Psoas muscle (tissue), 8 donors: Measurements from ENCODE around the gene KIRREL3. TPM values are rescaled to one million over a fixed set of nuclear protein-coding genes. Genes with fewer than 3 reads are reported as not detected.

Experiments
- ATAC-seq, 4 donors: fragments of 200-7000 bp; cut with Tn5 transposase; one replicate each; pipeline ENCODE4 v1.9.1; 2020; ENCODE audit warnings: moderate library complexity in 3 of 4, mild to moderate bottlenecking in 2 of 4
- DNase-seq, 2 donors: peaks; one replicate each; pipeline ENCODE4 v3.0.0-alpha.2; 2020
- H3K27ac ChIP-seq: fragments of 200-600 bp; one replicate; pipeline ENCODE4 v1.8.0; 2022
- H3K27me3 ChIP-seq, 3 donors: fragments of 200-600 bp in 1 of 3; one replicate each; pipeline versions ENCODE4 v1.6.1 to v1.8.0; 2013 to 2022; ENCODE audit warnings: low read length in 2 of 3, mild to moderate bottlenecking in 2 of 3, moderate library complexity in 1 of 3; ENCODE audit not compliant: insufficient read depth in 3 of 3
- H3K36me3 ChIP-seq, 2 donors: fragments of 200-600 bp in 1 of 2; one replicate each; pipeline versions ENCODE4 v1.6.1 to v1.8.0; 2013 to 2022; ENCODE audit warnings: low read depth in 1 of 2, mild to moderate bottlenecking in 1 of 2, moderate library complexity in 1 of 2; ENCODE audit not compliant: insufficient read depth in 1 of 2
- H3K4me1 ChIP-seq: fragments of 200-600 bp; one replicate; pipeline ENCODE4 v1.8.0; 2022
- H3K4me3 ChIP-seq: fragments of 200-600 bp; one replicate; pipeline ENCODE4 v1.8.0; 2022; ENCODE audit warnings: mild to moderate bottlenecking
- H3K9me3 ChIP-seq: fragments of 200-600 bp; one replicate; pipeline ENCODE4 v1.8.0; 2022
- CTCF ChIP-seq: fragments of 200-600 bp; IDR thresholded peaks from one replicate; pipeline ENCODE4 v1.8.0; 2022; ENCODE audit warnings: antibody characterized with exemption
- WGBS, 3 donors: extraction: QIAGEN DNeasy Blood & Tissue Kit; methylation state at CpG; one replicate each; pipeline versions ENCODE4 v1.1.6 to v1.1.7; 2013; 5-methylcytosine and 5-hydroxymethylcytosine counted together
- intact Hi-C, 2 donors: fragments of 100-400 bp; cut with DNase I; formaldehyde crosslinking; loops; one replicate each; pipeline versions ENCODE4 v1.11.0 to v1.14.2; 2022
- polyA plus RNA-seq, 3 donors: library from polyadenylated mRNA; stranded (reverse); fragments of 200-250 nt; gene quantifications; one replicate each; pipeline ENCODE4 v1.2.3, GENCODE V29; 2013
- total RNA-seq, 4 donors: library from RNA; stranded (reverse); fragmentation: NEBNext Ultra II Directional in 2 of 4; extraction: Animal tissue kit (Norgen Biotek cat#: 25700) in 2 of 4; gene quantifications; one replicate each; pipeline versions ENCODE4 v1.2.1 to v1.2.4, GENCODE V29; 2021 to 2023
- donor health status: healthy with polysubstance abuse.
- donor health status: DM: no; HTN: no; CAD: no; lungs with moderate emphysema.
- donor health status: Bipolar disorder and iron deficiency.
- donor health status: healthy.
- donor health status: DM: yes; HTN: yes; CAD: no.
- donor health status: DM: no; HTN: no; CAD: no.
- donor health status: DM: no; HTN: no; CAD: no.
- donor health status: DM: yes; HTN: yes; CAD: no.

KIRREL3 gene
- total and polyA plus RNA-seq, 7 donors, result 0.04 TPM; not detected in 6

GRCh38 chr11:126630488-126630887 is 370.1 kb downstream of the KIRREL3 start:
- Histone ChIP-seq H3K27me3 (peaks cover 0 to 3% (median 0%) of the 10 kb centered on the region in 3 donors), H3K36me3 (no peaks in the 10 kb centered on the region), H3K4me3 (no peak overlapping the region), H3K4me1 (no peaks in the 10 kb centered on the region), H3K27ac (no peak overlapping the region), H3K9me3 (no peaks in the 10 kb centered on the region)
- 94 to 97% (median 96%) methylated on average over 3 of the region's 3 CpGs for WGBS, 3 donors
- no peak for DNase-seq
- no peak for ATAC-seq
- no peak for TF ChIP-seq CTCF
- intact Hi-C loops, result no loop called here

- Histone ChIP-seq H3K9me3 (no peaks in the 10 kb centered on the region), H3K27me3 (peaks cover 0 to 2% (median 0%) of the 10 kb centered on the region in 3 donors), H3K4me1 (no peaks in the 10 kb centered on the region), H3K27ac (no peak overlapping the region), H3K4me3 (no peak overlapping the region), H3K36me3 (no peaks in the 10 kb centered on the region)
- no peak for TF ChIP-seq CTCF
- WGBS, 3 donors, result 24 to 38% (median 26%) methylated on average over 13 of the region's 13 CpGs
- no peak for DNase-seq
- intact Hi-C loops, result no loop called here
- peak in 3 of 4 donors; percentile 19 to 30 (median 28) for ATAC-seq
Observed at GRCh38 chr11:126628790-126629621, 371.6 kb downstream of the KIRREL3 start.

- ATAC-seq (no peak), DNase-seq (no peak)
- Histone ChIP-seq H3K9me3 (no peaks in the 10 kb centered on the region), H3K4me1 (no peaks in the 10 kb centered on the region), H3K36me3 (no peaks in the 10 kb centered on the region), H3K4me3 (no peak overlapping the region), H3K27ac (no peak overlapping the region), H3K27me3 (peaks cover 0 to 2% (median 0%) of the 10 kb centered on the region in 3 donors)
- intact Hi-C loops, result no loop called here
- 25 to 58% (median 38%) methylated on average over 1 of the region's 1 CpG for WGBS, 3 donors
- TF ChIP-seq CTCF, result no peak
Observed at GRCh38 chr11:126628450-126628789, 372.1 kb downstream of the KIRREL3 start.

GRCh38 chr11:126627421-126627820 is 373.1 kb downstream of the KIRREL3 start:
- DNase-seq (no peak), ATAC-seq (no peak)
- Histone ChIP-seq H3K4me3 (no peak overlapping the region), H3K27ac (no peak overlapping the region), H3K4me1 (no peaks in the 10 kb centered on the region), H3K27me3 (peaks cover 0 to 2% (median 0%) of the 10 kb centered on the region in 3 donors), H3K9me3 (no peaks in the 10 kb centered on the region), H3K36me3 (no peaks in the 10 kb centered on the region)
- intact Hi-C loops, result no loop called here
- TF ChIP-seq CTCF, result no peak
- WGBS, 3 donors, result 49 to 71% (median 56%) methylated on average over 7 of the region's 7 CpGs
